Renal pelvis (tissue), 4 donors: ENCODE results near the gene HAGHL. TPM values are rescaled to one million over a fixed set of nuclear protein-coding genes. Genes with fewer than 3 reads are reported as not detected.
"Not testable (repeated sequence)": the region's sequence is repeated elsewhere in the genome, so short reads cannot be mapped to it uniquely, and the experiment has no call there.

Experiments
- DNase-seq: peaks from one replicate; pipeline ENCODE4 v3.0.0-alpha.2; 2013
- polyA plus RNA-seq, 3 donors: library from polyadenylated mRNA; unstranded; fragments of 120-200 nt; gene quantifications; one replicate each; pipeline ENCODE4 v1.2.1, GENCODE V29; 2013; ENCODE audit not compliant: insufficient read length in 3 of 3

The HAGHL gene
- polyA plus RNA-seq, 3 donors = 4.6 to 8.5 (median 4.8) TPM

DNA sequence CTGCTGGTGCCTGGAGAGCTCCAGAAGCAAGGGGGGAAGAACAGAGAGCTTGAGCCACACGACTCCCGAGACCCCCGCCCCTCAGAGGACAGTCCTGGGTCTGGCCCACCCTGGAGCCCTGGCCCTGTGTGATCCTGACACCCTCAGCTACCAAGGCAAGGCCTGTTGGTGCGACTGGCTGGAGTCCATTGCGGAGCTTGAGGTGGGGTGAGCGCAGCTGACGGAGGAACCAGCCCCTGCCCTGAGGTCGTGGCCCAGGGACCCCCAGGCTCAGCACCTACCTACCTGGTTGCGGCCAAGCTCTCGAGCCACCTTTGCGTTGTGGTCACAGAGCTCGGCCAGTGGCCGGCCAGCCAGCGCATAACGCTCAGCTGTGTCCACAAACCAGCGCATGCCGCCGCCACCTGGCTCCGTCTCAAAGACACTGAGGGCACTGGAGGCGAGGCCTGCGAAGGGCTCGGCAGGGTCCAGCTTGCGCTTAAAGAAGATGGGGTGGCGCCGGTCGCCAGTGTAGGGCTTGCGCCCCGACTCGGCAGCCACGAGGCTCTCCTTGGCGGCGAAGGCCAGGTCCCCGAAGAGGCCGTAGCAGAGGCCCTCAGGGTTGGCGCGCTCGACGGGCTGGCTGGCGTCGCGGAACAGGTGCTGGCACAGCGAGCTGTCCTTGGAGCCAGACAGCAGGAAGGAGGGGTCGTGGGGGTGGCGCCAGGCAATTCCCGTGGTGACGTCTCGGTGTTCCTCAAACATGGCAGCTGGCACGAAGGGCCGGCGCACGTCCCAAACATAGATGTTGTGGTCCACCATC lies 40.2 kb upstream of the HAGHL start:
- no peak for DNase-seq

DNA sequence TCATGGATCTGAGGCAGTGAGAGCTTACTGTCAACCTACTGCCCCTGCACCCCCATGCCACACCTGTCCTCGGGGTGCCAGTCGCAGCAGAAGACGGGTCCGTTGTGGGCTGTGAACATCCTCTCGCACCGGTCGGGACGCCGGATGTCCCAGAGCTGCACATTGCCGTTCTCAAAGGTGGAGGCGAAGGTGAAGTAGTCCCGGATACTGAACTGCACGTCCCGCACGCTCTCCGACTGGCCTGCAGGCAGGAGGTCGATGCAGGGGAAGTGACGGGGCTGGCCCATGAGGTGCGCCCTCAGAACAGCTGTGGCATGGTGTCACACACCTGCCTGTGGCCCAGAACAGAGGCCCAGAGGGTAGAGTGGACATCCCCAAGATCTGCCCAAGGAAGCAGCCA lies 39.4 kb upstream of the HAGHL start:
- DNase-seq = no peak

DNA sequence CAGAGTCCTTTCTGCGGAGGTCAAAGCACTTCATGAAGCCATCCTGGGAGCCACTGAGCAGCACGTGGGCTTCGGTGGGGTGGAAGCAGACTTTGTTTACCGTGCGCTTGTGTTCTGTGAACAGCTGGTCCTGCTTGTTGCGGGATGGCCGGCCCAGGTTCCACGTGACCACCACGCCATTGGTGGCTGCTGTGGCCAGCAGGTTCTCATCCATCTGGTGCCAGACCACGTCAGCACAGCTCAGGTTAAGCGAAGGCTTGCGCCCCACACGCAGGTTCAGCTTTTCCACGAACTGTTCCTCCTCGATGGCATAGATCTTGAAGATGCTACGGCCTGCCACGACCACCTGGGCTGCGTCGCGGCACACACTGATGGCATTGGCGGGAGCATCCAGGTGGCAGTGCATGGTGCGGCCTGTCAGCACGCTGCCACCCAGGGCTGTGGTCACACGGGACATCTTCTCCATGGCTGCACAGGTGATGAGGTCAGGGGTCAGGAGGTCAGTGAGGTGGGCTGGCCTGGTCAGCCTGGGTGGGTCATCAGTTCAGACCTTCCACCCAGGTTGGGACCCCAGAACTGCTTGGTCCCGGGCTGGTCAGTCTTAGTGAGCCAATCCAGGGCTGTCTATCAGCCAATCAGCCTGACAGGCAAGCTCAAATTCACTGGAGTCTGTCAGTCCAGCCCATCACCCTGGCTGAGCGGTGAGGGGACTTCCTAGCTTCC lies 37.6 kb upstream of the HAGHL start:
- DNase-seq = no peak

DNA sequence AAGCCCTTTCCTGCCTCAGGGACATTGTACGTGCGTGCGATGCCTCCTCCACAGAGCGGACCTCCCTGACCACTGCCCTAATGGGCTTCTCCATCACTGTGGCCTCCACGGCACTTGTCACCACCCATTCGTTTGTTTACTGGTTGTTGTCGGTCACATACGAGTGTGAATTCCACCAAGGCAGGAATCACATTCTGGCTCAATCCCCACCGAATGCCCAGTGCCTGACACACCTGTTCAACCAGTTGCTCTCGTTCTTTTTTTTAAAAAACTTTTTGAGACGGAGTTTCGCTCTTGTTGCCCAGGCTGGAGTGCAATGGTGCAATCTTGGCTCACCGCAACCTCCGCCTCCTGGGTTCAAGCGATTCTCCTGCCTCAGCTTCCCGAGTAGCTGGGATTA lies 35.7 kb upstream of the HAGHL start:
- DNase-seq = not testable (repeated sequence)

DNA sequence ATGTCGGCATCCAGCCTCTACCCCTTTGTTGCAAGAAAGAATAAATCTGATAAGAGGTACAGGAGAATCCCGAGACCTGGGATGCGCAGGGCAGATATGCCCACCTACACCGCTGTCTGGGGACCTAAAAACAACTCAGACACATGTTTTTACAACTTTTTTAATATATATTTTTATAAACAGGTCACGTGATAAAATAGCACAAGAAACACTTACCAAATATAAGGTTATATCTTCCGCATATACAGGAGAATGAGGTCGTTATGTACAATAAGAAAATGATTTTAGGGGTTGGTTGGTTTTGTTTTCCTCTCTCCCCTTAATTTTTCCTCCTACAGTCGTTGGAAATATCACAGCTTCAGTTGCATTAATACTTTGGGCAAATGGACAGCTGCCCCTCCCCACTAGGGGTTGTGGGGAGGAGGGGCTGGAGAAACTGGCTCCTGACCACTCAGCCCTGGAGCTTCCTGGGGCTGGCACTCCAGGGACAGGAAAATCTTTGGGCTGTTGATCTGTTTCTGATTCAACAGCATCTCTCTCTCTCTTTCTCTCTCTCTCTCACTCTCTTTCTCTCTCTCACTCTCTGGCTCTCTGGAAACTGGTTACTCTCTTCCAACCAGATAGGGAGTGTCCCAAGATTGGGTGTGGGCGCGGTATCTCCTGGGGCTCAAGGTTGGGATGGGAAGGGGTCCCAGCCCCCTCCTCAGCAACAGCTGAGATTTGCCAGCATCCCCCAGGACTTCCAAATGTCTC lies 34.4 kb upstream of the HAGHL start:
- no peak for DNase-seq

DNA sequence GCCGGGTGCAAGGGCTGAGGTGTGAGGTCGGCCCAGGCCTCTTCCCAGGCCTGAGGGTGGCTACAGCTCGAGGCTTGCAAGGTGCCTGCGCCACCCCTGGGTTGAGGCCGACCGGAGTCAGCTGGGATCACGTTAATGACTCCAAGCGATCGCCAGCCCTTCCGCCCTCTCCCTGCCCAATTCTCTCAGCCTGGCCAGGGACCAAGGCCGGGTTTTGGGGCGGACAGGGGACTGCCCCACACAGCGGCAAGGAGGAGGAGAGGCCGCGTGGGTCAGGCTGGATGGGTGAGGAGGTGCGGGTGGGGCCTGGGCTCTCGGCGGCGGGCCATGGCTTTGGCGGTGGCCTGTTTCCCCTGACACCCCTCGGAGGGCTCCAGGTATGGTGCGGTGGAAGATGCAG lies 33.5 kb upstream of the HAGHL start:
- no peak for DNase-seq

DNA sequence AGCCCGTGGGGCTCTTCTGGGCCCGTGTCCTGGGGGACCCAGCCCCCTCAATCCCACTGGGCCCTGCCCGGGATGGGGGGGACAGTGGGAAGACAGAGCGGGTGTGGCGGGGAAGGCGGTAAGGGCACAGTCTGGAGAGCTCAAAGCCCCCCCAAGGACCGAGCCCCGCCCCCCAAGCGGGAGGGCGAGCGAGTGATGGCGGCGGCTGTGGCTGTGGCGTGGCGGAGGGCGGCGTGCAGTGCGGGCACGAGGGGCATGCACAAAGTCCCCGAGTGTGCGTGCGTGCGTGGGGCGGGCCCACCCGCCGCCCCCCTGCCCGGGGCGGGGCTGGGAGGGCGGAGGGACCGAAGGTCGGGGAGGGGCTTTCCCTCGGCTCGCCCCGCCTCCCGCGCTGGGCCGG lies 33.1 kb upstream of the HAGHL start:
- DNase-seq = no peak

DNA sequence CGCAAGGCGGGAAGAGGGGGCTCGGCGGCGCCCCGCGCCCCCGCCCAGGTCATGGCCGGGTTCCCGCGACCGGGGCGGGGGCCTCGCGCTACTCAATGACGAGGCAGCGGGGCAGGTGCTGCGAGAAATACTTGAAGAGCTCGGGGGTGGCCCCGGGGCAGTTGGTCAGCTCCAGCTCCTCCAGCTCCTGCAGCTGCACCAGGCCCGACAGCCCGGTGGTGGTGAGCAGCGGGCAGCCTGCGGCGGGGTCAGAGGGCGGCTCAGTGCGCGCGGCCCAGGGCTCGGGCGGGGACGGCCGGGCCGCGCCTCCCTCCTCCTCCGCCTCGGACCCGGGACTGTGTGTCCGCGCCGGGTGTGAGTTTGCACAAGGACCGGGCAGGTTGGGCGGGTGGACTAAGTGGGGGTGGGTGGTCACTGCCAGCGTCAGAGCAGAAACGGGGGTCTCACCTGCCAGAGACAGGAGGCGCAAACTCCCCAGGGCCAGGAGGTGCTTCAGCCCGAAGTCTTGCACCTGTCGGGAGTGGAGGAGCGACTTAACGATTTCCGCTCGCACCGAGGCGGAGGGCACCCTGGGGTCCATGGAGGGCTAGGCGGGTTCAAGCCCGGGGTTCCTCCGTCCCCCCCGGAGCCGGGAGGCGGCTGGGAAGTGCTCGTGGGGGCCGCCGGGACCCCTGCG lies 32.6 kb upstream of the HAGHL start:
- no peak for DNase-seq

DNA sequence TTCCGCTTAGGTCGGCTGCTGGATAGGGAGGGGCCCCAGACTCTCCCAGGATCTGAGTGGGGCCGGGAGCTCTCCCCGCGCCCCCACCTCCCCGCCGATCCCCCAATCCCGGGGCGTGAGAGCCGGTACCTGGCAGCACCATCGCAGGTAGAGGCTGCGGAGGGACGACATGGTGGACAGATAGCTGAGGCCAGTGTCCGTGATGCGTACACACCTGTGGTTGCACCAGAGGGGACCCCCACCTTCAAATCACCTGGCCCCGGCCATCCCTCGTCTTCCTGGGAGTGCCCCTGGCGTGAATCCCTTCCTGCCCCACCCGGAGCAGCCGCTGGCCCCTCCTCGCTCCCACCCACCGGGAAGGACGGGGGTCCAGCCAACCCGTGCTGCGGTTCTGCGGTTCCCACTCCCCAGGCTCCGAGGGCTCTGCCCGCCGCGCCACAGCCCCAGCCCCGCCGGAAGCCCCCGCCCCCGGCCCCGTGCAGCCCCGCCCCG lies 32.0 kb upstream of the HAGHL start:
- no peak for DNase-seq

DNA sequence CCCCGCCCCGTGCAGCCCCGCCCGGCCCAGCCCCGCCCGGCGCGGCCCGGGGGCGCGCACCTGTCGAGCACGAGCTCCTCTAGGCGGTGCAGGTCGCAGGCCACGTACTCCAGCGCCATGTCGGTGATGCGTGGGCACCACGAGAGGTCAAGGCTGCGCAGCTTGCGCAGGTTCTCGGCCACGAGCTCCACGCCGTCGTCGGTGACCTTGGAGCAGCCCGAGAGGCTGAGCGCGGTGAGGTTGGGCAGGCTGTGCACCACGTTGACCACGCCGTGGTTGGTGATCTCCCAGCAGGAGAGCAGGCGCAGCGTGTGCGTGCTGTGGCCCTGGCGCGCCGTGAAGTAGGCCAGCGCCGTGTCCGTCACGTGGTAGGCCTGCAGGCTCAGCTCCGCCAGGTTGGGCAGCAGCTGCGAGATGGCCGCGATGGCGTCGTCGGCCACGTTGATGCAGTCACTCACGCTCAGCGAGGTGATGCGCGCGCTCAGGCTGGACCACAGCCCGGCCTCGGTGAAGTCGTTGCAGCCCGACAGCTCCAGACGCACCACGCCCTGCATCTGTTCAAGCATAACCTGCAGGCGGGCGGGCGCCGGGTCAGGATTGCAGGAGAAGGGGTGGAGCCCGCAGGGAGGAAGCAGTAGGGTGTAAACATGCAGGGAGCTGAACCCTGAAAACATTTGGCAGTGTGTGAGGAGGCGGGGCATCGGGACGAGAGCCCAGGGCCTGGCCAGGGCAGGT lies 31.4 kb upstream of the HAGHL start:
- no peak for DNase-seq

DNA sequence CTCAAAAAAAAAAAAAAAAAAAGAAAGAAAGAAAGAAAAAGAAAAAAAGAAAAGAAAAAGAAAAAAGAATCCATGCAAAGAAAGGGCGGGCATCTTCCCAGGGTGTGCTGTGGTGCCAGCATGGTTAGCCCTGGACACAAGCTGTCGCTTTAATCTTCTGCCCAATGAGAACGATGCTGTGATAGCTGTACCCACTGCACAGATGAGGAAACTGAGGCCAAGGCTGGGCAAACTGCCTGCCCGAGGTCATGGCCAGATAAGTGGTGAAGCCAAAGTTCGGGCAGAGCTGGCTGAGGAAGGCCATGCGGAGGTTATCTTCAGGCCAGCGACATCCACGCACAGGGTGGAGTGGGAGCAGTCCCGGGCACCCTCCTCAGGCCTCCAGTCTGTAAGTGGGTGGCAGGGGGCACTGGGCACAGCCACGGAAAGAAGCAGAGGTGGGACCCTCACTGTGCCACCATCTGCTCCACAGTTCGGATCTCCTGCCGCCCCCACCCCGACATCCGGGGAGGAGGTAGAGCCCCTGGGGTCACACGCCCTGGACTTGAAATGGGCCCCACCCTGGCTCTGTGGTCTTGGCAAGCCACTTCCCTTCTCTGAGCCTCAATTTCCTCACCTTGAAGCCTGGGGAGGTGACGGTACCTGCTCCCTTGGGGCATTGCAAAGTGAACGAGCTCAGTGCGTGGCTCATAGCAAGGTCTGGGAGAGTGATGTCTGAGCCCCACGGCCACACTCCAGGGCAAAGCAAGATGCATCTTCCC lies 27.8 kb upstream of the HAGHL start:
- DNase-seq = no peak

DNA sequence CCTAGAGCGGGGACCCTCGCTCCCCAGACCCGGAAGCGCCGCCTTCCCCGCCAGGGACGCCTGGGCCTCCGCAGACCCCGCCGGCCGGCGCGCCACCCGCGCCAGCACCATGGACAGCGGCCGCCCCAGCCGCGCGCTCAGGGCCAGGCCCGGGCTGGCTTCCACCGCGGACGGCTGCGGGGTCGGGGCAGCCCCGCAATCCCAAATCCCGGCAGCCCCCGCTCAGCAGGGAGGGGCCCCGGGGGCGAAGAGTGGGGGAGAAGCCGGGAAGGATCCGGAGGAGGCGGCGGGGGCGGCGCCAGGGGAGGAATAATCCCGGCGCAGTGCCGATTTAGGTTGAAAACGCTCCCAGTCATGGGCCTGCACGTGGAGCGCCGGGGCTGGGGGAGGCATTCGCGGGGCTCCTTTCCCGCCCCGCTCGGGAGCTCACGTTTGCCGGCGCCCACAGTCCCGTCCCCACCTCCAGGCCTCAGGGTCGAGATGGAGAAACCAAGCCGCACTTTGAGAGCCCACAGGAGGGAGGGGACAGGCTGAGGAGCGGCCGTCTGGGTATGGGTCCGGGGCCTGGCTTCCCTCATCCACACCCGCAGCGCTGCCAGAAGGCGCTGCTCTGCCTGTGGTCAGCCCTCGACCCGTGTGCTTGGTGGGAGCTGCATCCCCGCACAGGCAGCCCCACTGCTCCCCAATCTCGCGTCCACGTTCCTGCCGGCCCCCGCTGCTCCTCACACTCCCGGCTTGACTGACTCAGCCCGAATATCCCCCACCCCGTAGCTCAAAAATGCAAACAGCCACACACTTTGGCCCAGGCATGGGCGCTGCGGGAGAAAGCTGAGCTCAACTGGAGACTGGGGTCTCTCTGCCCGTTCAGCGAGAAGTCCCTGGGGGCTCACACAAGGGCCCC lies 26.0 kb upstream of the HAGHL start:
- no peak for DNase-seq

DNA sequence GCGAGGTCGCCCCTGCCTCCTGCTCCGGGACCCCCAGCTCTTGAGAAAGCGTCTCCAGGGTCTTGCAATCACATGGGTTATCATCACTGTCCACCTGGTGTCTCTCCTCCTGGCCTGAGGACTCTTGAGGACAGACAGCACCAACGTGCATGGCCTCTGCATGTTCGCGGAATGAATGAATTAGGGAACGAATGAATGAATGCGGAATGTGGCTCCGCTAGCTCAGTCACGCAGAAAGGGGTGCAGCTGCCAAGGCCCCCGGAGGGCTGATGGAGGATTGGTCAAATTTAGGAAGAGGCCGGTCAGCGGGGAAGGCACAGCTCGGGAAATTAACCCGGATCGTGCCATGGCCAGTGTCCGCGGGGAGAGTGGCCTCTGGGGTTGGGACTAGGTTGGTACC lies 24.6 kb upstream of the HAGHL start:
- DNase-seq = no peak

DNA sequence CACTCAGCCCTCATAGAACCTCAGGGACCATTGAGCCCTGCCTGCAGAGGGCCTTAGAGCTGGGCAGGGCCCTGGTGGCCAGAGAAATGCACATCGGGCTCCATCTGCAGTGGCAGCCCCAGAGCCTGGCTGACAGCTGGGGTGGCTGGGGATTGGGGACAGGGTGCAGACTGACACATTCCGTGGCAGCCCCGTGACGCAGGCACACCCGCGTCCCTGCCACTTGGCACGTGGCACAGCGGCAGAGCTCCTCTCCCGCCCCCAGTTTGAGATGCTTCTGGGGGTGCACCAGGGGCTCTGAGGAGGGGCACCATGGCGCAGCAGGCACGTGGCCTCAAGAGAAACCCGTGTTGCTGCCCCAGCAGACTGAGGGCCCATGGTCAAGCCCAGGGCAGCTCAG lies 23.5 kb upstream of the HAGHL start:
- no peak for DNase-seq

DNA sequence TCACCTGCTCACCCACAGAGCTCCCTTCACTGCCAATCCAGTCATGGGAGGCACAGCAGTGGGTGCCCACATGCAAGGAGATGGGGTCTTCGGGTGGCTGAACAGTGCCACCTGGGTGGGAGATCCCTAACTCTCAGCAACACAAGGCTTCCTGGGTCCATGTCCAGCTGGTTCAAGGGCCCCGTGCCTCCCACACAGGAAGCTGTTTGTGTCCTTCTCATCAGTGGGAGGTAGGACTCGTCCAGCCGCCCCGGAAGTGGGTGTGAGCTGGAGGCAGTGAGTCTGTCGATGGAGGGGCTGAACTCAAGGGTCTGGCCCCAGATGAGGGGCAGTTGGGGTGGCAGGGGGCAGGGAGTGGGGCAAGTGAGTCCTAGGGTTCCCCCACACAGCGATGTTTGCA lies 22.9 kb upstream of the HAGHL start:
- DNase-seq = no peak

DNA sequence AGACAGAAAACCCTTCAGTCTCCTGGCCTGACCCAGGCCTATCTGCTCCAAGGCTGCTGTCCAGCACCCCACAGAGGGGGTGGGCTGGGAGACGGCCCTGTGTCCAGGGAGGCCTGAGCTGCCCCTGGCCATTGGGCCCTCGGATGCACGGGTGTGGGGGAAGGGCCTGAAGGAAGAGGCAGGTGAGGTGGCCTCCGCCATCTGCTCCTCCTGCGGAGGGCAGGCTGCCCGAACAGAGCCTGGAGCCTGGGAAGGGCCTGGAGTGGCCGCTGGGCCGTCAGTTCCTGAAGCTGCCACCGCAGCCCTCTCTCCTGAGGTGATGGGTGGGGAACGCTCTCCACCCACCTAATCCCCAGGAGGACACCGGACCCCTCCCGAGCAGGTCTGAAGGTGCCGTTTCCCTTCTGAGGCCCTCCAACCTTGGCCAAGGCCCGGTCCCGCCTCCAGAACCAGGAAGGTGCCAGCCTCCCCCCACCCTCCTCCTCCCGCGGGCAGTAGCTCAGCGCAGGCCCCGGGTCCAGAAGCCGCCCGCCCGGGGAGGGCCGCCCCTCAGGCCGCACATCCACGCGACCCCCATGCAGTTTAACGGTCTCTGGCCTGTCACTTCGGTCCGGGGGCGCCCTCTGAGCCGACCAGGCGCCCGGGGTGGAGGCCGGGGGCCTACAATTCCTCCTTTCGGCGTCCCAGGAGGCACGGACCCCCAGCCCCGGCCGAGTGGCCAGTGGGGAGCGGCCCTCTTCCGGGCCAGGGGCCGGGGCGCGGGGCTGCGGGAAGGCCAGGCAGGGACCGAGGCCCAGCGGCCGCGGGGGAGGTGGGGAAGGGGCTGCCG lies 22.1 kb upstream of the HAGHL start:
- no peak for DNase-seq

DNA sequence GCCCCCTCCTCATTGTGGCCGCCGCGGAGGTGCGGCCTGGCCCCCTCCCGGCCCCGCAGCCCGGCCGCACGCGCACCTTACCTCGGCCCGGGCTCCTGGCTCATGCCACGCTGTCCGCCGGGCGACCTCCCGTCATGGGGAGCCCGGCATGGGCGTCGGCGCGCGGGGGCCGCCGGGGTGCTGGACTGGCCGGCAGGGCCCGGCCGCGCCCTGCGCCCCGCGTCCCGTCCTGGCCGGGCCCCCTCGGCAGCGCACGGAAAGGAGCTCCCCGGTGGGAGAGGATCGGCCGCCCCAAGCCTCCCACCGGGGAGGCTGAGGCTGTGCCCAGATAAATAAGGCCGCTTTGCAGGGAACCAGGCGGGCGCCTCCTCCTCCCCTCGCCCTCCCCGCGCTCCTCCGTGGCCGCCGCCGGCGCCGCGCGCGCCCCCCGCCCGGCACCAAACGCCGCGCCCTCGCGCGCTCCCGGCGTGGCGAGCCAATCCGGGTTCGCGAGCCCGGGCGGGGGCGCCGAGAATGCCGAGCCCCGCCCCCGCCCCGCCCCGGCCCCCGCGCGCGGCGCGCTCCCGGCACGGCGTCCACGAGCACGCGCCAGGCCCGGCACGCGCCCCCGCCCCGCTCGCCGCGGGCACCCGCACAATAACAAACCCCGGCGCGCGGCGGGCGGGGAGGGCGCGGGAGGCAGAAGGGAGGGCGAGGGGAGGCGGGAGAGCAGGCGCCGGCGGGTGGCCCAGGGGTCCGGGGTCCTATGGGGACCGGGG lies 21.3 kb upstream of the HAGHL start, which contains the start of gene FBXL16:
Gene FBXL16 (minus strand): TSS at position 371 of the 758 bp plus-strand sequence. CDS start 8,396 bp downstream, outside the sequence.
- no peak for DNase-seq
